Activated gamma-delta T cell treated with anti-CD3 and anti-CD28 coated beads, Interleukin-2, amount 50 U/mL, for 16 hours (primary cell): ENCODE data around the gene RABAC1.

Experiments used
- DNase-seq: peaks from one replicate; pipeline ENCODE4 v3.0.0-alpha.2; 2020; ENCODE audit warnings: low read depth

Gene RABAC1

DNA sequence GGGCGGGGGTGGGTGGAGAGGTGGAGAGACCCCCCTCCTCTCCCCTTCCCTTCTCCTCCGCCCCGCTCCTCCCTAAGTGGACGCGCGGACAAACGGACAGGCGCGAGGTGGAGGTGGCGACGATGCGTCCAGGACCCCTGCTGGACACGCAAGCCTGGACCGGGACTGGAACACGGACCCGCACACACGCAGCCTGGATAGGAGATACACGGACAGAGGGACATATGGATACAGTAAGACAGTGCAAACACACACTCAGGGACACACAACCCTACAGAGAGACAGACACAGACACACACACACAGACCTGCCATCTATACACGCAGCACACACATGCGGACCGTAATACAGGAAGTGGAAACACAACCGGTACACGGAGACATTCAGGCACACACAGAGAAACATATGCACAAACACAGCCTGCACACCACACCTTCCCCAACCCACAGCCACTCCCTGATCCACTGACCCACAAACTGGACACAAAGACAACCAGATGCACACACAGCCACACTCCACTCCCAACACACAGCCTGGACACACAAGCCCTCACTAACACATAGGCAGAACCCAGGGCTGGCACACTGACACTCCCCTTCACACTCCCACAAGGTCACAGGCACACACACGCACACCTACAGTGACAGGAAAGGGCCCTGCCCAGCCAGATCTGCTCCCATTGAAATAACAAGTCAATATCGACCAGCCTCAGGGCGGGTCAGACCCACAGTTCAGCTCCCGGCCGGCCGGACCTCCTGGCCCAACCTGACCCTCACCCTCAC, 30.2 kb downstream of the RABAC1 start:
- DNase-seq, result no peak

GRCh38 chr19:41928221-41928683, 30.9 kb downstream of the RABAC1 start, which contains the start of gene ERFL:
ERFL (minus strand) TSS chr19:41928449; CDS start chr19:41912919, 15,530 bp downstream.
- no peak for DNase-seq

GRCh38 chr19:41927497-41928192, 31.5 kb downstream of the RABAC1 start:
- DNase-seq, result no peak

- no peak for DNase-seq
Observed at GRCh38 chr19:41926763-41927496, 32.2 kb downstream of the RABAC1 start.

- no peak for DNase-seq
Observed at GRCh38 chr19:41926028-41926762, 32.9 kb downstream of the RABAC1 start.

DNA sequence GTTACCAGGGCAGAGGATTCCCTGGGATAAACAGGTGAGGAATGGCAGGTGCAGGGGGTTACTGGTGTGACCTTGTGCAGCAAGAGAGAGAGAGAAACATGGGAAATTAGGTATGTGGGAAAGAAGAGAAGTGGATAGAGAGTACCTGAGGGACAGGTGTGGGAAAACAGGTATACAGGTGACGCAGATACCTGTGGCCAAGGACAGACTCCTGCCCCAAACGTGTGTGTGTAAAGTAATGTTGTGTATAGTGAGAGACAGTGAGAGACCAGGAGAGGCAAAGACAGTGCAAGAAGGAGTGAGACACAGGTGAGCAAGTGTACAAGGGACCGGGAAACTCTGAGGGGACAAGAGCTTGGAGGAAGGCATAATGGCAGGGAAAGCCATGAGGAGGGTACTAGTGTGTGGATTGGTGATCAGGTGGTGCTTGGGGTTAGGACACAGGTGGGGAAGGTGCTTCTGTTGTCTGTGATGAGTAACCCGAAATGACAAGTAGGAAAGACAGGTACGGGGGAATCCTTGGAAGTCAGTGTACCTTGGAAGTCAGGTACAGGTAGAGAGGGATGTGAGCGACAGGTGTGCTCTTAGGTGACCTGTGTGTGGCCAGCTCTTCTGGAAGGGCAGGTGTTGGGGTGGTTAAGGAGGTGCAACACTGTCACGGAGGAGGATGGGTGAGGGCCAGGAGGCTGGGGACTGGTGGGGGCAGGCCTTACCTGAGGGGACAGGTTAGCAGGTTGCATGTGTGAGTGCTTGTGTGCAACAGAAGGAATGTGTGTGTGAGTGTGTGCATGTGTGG, 33.7 kb downstream of the RABAC1 start:
- DNase-seq, result no peak

GRCh38 chr19:41924151-41925145, 34.7 kb downstream of the RABAC1 start:
- DNase-seq, result no peak

DNA sequence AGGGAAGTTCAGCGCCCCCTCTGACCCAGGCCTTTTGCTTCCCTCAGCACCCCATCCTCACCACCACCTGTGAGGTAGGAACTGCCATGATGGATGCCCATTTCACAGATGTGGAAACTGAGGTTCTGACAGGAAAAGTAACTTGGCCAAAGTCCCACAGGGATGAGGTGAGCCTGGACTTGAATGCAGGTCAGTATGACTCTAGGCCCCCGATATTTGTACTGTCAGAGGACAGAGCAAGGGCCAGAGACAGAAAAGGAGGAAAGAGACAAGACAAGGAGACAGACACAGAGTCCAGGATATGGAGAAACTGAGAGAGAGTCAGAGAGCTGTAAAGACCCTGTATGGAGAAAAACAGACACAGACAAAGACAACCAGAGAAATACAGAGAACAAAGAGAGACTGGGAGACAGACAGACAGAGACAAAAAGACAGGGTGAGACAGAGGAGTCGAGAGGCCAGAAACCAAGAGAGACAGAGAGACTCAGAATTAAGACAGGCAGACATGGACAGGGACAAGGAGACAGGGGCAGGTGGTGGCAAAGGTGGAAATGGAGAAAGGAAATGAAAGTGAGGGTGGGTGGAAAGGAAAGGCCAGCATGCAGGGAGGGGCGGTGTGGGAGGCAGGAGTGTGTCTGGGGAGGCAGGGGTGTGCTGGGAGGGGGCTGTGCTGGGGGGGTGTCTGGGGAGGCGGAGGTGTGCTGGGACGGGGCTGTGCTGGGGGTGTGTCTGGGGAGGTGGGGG, 35.9 kb downstream of the RABAC1 start:
- no peak for DNase-seq

DNA sequence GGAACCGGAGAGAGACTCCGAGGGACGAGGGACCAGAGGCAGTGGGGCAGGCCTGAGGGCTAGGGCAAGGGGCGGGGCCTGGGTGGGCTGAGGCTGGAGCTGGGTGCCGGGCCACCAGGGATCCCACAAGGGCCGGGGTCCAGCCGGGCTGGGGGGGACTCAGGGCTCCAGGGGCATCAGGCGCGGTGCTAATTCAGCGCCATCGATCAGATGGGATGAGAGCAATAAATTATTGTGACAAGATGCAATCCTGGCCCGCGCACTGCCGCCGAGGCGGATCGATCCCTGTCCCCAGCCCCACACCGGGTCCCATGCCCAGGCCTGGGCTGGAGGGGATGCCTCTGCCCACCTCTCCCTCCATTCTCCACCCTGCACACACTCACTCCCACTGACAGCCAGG, 36.5 kb downstream of the RABAC1 start:
- DNase-seq, result no peak

DNA sequence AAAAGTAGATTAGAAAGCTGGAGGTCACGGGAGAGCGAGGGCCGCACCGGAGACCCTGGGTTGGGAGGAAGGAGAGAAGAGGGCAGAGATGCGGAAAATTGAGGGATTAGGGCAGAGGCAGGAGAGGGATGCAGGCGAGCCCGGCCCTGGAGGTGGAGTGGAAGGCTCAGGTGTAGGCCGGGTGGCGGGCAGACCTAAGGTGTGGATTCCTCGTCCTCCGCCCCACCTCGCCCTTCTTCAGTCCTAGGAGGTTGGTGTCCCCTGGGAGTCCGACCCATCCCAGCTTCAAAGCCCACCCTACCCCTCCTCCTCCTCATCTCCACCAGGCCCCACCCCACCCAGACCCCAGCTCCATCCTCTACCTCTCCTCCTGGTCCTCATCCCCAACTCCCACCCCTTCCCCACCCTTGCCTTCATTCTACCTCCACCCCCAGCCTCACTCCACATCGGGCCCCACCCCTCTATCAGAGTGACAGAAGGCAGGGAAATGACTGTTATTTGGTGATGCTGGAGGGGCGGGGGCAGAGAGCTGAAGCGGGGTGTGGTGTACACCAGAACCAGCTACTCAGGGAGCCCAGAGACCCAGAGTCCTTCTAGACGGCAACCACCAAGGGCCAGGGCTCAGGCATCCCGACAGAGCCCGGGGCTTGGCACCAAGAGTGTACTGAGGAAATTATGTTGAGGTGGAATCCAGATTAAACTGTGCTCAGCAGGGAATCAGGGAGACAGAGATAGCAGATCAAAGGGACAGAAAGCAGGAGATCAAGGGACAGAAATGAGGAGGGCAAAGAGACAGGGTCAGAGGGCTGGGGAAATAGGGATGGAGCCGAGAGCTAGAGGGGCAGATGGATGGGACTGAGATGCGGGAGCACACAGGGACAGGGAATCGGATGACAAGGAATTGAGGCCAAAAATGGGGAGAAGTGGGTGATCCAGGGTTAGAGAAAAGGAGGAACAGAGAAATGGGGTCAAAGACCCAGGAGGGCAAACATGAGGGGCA, 37.2 kb downstream of the RABAC1 start:
- no peak for DNase-seq

DNA sequence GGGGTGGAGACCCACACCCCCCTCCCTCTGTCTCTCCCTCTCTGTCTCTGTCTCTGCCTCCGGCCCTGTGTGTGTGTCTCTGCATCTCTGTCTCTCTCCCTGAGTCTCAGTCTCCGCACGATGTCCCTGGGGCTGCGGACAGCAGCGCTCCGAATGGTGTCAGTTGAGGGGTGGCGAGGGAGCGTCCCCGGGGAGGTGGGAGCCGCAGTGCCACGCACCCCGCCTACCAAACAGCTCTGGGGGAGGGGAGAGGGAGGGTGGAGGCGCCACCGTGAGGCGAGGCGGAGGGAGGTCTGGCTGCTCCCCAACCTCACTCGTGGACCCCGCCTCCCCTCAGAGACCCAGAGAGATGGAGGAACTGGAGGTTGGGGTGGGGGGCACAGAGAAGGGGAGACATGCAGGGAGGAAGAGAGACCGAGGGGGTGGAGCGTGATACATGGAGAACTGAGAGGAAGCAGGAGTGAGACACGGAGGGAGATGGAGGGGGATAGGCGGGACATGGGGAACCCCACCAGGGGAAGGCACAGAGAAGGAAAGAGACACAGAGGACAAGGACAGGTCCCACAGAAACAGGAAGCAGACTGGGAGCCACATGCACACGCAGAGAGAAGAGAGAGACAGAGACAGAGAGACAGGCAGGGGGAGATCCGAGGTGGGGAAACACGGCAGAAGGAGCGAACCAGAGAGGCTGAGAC, 38.1 kb downstream of the RABAC1 start:
- DNase-seq, result no peak

DNA sequence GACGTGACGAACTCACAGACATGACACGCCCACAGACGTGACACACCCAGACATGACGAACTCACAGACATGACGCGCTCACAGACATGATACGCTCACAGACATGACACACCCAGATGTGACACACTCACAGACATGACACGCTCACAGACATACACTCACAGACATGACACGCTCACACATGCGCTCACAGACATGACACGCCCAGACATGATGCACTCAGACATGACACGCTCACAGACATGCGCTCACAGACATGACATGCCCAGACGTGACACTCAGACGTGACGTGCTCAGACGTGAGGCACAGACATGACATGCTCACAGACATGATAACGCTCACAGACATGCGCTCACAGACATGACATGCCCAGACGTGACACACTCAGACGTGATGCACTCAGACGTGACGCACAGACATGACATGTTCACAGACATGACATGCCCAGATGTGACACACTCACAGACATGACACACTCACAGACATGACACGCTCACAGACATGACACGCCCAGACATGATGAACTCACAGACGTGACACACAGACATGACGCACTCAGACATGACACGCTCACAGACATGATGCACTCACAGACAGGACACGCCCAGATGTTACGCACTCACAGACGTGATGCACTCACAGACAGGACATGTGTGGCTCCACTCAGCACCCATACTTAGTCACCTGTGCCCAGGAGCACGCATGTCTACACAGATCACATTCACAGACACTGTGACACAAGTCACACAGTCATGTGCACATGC, 39.0 kb downstream of the RABAC1 start:
- no peak for DNase-seq

GRCh38 chr19:41918653-41919244, 40.4 kb downstream of the RABAC1 start:
- DNase-seq, result no peak

GRCh38 chr19:41918095-41918494, 41.0 kb downstream of the RABAC1 start:
- no peak for DNase-seq

DNA sequence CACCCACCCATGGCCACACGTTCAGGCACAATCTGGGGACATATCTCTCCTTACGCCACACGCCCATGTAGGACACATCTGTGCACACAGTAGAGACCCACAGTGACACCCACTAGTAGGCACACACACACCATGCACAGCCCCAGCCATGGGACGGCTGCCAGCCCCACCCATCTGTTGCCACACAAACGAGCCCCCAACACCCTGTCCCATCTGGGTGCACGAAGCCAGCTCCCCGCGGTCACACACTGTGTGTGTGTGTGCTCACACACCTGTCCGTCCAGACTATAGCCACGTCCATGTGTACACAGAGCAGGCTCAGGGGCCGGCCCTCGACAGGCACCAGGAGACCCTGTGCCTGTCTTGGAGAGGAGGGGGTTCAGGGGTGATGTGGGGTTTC, 41.4 kb downstream of the RABAC1 start:
- DNase-seq, result no peak

- DNase-seq, result no peak
Observed at GRCh38 chr19:41915776-41916414, 43.2 kb downstream of the RABAC1 start.
